Erythroblast (primary cell): ENCODE measurements around the gene PBX1.

Source experiments
- GATA1 ChIP-seq: IDR thresholded peaks from 2 replicates; pipeline ENCODE4 v1.6.1; 2011; ENCODE audit warnings: low read depth, mild to moderate bottlenecking, control low read depth, low read length, moderate library complexity
- POLR2A ChIP-seq: IDR thresholded peaks from 2 replicates; pipeline ENCODE4 v1.6.1; 2011; ENCODE audit warnings: mild to moderate bottlenecking, low read length

DNA sequence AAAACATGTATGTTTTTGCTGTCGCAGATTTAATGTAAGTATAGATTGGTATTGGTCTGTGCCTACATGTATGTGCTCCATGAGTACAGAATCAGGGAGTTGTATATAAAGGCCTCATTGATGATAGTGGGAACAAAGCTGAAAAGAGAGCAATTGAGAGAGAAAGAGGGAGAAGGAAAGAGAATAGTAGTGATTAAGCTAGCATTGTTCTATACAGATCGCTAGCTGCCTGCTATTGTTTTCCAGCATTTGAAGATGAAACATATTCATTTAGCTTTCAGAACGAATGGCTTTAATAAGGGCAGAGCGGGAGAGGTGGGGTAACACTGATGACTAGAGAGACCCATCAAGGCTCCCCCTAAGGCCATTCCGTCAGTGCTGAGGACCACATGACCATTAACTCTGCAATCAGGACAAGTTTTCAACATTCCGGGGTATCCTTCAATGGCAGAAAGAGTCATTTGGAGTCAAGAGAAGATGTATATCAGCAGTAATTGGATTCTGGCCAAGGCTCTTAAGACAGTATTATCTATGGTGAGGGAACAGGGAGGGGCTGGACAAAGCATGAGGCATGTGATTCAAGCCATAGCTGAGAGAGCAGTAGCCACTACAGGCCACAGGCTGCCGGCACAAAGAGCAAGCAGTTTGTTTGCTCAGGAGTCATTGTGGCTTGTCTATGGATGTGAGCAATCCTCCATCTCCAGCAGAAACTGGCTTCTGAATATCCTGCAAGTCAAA lies 176.5 kb downstream of the PBX1 start:
- TF ChIP-seq GATA1 (no peak), POLR2A (no peak)
